B cell (primary cell): ENCODE results near the gene TNFRSF19.

ENCODE experiments used
- CTCF ChIP-seq: fragments of 200-600 bp; IDR thresholded peaks from one replicate; pipeline ENCODE4 v1.8.0; 2022; ENCODE audit warnings: antibody characterized with exemption, mild to moderate bottlenecking
- EZH2 ChIP-seq: IDR thresholded peaks from 2 replicates; pipeline ENCODE4 v1.6.1; 2012; ENCODE audit warnings: borderline replicate concordance, low read depth, mild to moderate bottlenecking, moderate library complexity, low read length; ENCODE audit not compliant: insufficient read depth, poor library complexity, severe bottlenecking

GRCh38 chr13:23656637-23657371, 86.6 kb downstream of the TNFRSF19 start:
- TF ChIP-seq CTCF (no peak), EZH2 (no peak)
